Measurements from ENCODE around the gene ITGB7. TPM values are rescaled to one million over a fixed set of nuclear protein-coding genes. Genes with fewer than 3 reads are reported as not detected.

Gene ITGB7
- total and polyA plus RNA-seq, 11 donors: 0.12 to 11.6 (median 1.1) TPM

DNA sequence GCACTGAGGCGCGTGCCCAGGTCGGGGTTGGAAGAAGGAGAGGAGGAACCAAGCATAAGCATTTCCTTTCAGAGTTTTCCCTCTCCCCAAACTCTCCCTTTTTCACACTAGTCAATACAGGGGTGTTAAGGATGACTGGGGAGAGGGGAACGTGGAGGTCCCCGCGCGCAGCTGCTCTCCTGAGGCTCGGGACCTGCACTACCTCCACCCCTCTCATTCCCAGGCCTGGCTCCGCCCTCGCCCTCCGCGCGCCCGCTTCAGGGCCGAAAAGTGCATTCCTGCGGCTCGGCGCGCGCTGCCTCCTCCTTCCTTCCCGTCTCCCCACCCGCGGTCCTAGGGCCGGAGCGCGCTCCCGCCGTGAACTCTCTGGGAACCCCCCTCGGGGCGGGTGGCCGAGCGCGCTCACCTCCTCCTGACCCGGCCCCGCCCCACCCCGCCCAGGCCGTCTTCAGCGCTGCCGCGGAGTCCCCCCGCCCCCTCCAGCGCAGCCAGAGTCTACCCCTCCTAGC, 13.7 kb upstream of the ITGB7 start:
- Histone ChIP-seq H3K27ac (peak overlapping the region; percentile 96 to 100 (median 100)), H3K27me3 (no peaks in the 10 kb centered on the region), H3K9me3 (no peaks in the 10 kb centered on the region), H3K4me1 (peaks cover 7 to 83% (median 57%) of the 10 kb centered on the region in 12 donors), H3K36me3 (no peaks in the 10 kb centered on the region), H3K4me3 (peak overlapping the region; percentile 57 to 95 (median 74))
- DNase-seq (peak; percentile 91 to 96 (median 95)), ATAC-seq (peak; percentile 85 to 92 (median 88))
- intact Hi-C loops (cut with DNase I): loop anchor here in 8 of 10 donors (1.0 to 5.0 kb wide), 6 partner anchors 30 to 47 kb away; partner anchors contain the start of genes CSAD (in 1 of the 8), ESPL1 (in 1 of the 8) and ZNF740 (in 1 of the 8)
- WGBS, 4 donors: 0 to 1% (median 1%) methylated on average over 24 to 42 of the region's 42 CpGs
- TF ChIP-seq, protein P1, sequence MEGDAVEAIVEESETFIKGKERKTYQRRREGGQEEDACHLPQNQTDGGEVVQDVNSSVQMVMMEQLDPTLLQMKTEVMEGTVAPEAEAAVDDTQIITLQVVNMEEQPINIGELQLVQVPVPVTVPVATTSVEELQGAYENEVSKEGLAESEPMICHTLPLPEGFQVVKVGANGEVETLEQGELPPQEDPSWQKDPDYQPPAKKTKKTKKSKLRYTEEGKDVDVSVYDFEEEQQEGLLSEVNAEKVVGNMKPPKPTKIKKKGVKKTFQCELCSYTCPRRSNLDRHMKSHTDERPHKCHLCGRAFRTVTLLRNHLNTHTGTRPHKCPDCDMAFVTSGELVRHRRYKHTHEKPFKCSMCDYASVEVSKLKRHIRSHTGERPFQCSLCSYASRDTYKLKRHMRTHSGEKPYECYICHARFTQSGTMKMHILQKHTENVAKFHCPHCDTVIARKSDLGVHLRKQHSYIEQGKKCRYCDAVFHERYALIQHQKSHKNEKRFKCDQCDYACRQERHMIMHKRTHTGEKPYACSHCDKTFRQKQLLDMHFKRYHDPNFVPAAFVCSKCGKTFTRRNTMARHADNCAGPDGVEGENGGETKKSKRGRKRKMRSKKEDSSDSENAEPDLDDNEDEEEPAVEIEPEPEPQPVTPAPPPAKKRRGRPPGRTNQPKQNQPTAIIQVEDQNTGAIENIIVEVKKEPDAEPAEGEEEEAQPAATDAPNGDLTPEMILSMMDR (IDR thresholded peaks at IDR 0.05): no peak
- no peak for TF ChIP-seq POLR2A (IDR thresholded peaks at IDR 0.05)

DNA sequence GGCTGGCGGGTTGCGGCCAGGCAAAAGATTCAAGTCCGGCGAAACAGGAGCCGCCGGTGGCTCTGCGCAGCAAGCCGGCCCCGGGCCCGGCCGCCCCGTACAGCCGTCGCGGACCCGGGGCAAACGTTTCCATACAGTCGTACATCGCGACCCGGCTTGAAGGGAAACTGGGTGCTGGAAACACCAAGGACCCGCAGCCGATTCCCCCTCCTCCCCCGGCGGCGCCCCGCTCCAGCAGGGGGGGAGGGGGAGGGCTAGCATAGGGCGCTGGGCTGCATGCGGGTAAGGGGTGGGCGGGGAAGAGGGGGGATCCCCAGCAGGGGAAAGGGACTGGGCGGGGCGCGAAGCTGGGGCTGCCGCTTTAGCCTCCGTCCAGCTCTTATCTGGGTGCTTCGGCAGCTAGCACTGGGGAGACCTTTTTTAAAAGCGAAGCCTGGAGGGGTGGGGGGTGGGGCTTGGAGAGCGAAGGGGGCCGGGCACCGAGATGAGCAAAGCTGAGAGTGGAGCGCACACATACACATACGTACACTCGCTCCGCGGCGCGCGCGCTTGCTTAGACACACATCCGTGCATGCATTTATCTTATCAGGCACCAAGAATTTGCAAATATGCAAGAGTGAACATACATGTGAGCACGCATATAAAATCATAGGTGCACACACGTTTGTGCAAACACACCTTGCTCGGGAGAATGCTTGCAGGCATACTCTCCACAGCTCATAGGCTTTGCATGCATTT, 13.1 kb upstream of the ITGB7 start:
- TF ChIP-seq, protein P1 (IDR thresholded peaks at IDR 0.05): no peak
- no peak for TF ChIP-seq POLR2A (IDR thresholded peaks at IDR 0.05)
- Histone ChIP-seq H3K4me1 (peaks cover 11 to 88% (median 62%) of the 10 kb centered on the region in 12 donors), H3K4me3 (peak overlapping the region; percentile 57 to 95 (median 74)), H3K27ac (peak overlapping the region; percentile 41 to 100 (median 100)), H3K27me3 (no peaks in the 10 kb centered on the region), H3K36me3 (peaks cover 0 to 2% (median 0%) of the 10 kb centered on the region in 9 donors), H3K9me3 (no peaks in the 10 kb centered on the region)
- intact Hi-C loops (cut with DNase I): loop anchor here in 6 of 10 donors (2.0 to 10.0 kb wide), 5 partner anchors 31 to 285 kb away; partner anchors contain the start of genes CSAD (in 1 of the 6), ESPL1 (in 1 of the 6), NPFF (in 1 of the 6) and TARBP2 (in 1 of the 6)
- ATAC-seq (peak in 3 of 4 donors; percentile 11 to 40 (median 15)), DNase-seq (peak; percentile 49 to 83 (median 73))
- 0 to 1% (median 0%) methylated on average over 30 to 53 of the region's 53 CpGs for WGBS, 4 donors

DNA sequence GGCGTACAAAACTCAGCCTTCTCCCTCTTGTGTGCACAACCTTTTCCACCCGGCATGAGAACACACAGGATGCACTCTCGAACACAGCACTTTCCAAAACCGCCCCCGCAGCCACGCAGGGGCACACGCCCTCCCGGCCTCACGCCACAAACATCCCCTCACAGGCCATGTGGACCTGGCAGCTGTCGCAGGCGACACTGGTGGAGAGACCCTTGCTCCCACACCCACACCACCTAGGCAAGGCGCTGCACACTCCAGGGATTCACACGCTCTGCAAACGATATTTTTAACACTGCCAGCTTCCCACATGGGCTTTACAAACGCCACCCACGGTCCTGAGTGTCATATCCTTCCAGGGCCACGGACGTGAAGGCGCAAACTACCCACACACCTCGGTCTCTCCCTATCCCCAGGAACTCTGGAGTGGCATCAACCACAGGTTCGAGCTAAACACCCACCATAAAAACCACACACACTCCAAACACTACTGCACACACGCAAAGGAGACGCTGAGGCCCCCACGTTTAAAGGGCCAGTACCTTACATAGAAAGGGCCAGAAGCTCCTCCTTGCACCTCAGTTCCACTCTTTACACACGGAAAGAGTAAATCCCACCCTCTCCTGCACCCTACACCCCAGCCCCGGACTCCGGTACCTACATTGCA, 12.4 kb upstream of the ITGB7 start:
- intact Hi-C loops (cut with DNase I): loop anchor here in 2 of 10 donors (2.0 to 10.0 kb wide), 2 partner anchors 31 to 285 kb away; partner anchors contain the start of genes NPFF (in 1 of the 2) and TARBP2 (in 1 of the 2)
- 11 to 18% (median 16%) methylated on average over 23 to 27 of the region's 27 CpGs for WGBS, 4 donors
- TF ChIP-seq, protein P1 (IDR thresholded peaks at IDR 0.05): no peak
- TF ChIP-seq POLR2A (IDR thresholded peaks at IDR 0.05): peak in 1 of 2 donors; percentile 15
- ATAC-seq (peak in 1 of 4 donors; percentile 6), DNase-seq (peak; percentile 51 to 76 (median 68))
- Histone ChIP-seq H3K27me3 (no peaks in the 10 kb centered on the region), H3K27ac (peak overlapping the region; percentile 41 to 100 (median 100)), H3K4me1 (peaks cover 11 to 88% (median 62%) of the 10 kb centered on the region in 12 donors), H3K9me3 (no peaks in the 10 kb centered on the region), H3K4me3 (peak overlapping the region; percentile 57 to 95 (median 74)), H3K36me3 (peaks cover 0 to 9% (median 2%) of the 10 kb centered on the region in 9 donors)
